Putamen (tissue), 1 donor: ENCODE data around the gene BRSK2.

Experiments
- DNase-seq: peaks from one replicate; pipeline ENCODE4 v3.0.0-alpha.2; 2016; ENCODE audit warnings: low spot score

Gene BRSK2

GRCh38 chr11:1469287-1469910 is 79.7 kb downstream of the BRSK2 start:
- no peak for DNase-seq

- DNase-seq = no peak
These were observed 80.4 kb downstream of the BRSK2 start for GRCh38 chr11:1469911-1470680.

- DNase-seq = no peak
These were observed 81.2 kb downstream of the BRSK2 start for GRCh38 chr11:1470681-1471611.

- no peak for DNase-seq
These were observed 82.0 kb downstream of the BRSK2 start for GRCh38 chr11:1471736-1472135.

- DNase-seq = no peak
These were observed 82.7 kb downstream of the BRSK2 start for GRCh38 chr11:1472180-1473005.

GRCh38 chr11:1473011-1473628 is 83.4 kb downstream of the BRSK2 start:
- DNase-seq = no peak

- no peak for DNase-seq
These were observed 84.1 kb downstream of the BRSK2 start for GRCh38 chr11:1473786-1474185.

- DNase-seq = no peak
These were observed 86.1 kb downstream of the BRSK2 start for GRCh38 chr11:1475841-1476240.

- no peak for DNase-seq
These were observed 87.4 kb downstream of the BRSK2 start for GRCh38 chr11:1476940-1477736.

GRCh38 chr11:1478011-1478410 is 88.3 kb downstream of the BRSK2 start:
- no peak for DNase-seq

GRCh38 chr11:1478544-1478943 is 88.8 kb downstream of the BRSK2 start:
- no peak for DNase-seq

GRCh38 chr11:1479006-1479677 is 89.4 kb downstream of the BRSK2 start:
- no peak for DNase-seq

GRCh38 chr11:1479678-1480118 is 90.0 kb downstream of the BRSK2 start:
- DNase-seq = no peak

GRCh38 chr11:1480191-1480554 is 90.4 kb downstream of the BRSK2 start:
- DNase-seq = no peak

- DNase-seq = no peak
These were observed 91.1 kb downstream of the BRSK2 start for GRCh38 chr11:1480555-1481482.

GRCh38 chr11:1481483-1481825 is 91.7 kb downstream of the BRSK2 start:
- DNase-seq = no peak

- no peak for DNase-seq
These were observed 92.2 kb downstream of the BRSK2 start for GRCh38 chr11:1481861-1482441.
